Mucosa of rectum (tissue), 2 donors: ENCODE data around the gene SNX24.

Source experiments
- H3K27ac ChIP-seq, 2 donors: one replicate each; pipeline ENCODE4 v1.7.0; 2013; ENCODE audit warnings: inconsistent platforms in 2 of 2, low read depth in 2 of 2, low read length in 2 of 2
- H3K27me3 ChIP-seq, 2 donors: one replicate each; pipeline ENCODE4 v1.7.0; 2013; ENCODE audit warnings: low read length in 2 of 2; ENCODE audit not compliant: control insufficient read depth in 2 of 2, insufficient read depth in 2 of 2
- H3K36me3 ChIP-seq, 2 donors: one replicate each; pipeline ENCODE4 v1.7.0; 2013; ENCODE audit warnings: low read length in 2 of 2; ENCODE audit not compliant: control insufficient read depth in 2 of 2, insufficient read depth in 2 of 2
- H3K4me1 ChIP-seq, 2 donors: one replicate each; pipeline ENCODE4 v1.7.0; 2013; ENCODE audit warnings: low read length in 2 of 2, mild to moderate bottlenecking in 1 of 2; ENCODE audit not compliant: control insufficient read depth in 2 of 2, insufficient read depth in 2 of 2
- H3K4me3 ChIP-seq, 2 donors: one replicate each; pipeline ENCODE4 v1.7.0; 2013; ENCODE audit warnings: low read length in 2 of 2
- H3K9ac ChIP-seq, 2 donors: one replicate each; pipeline ENCODE4 v1.7.0; 2013; ENCODE audit warnings: low read length in 2 of 2, low read depth in 1 of 2, mild to moderate bottlenecking in 1 of 2
- H3K9me3 ChIP-seq, 2 donors: one replicate each; pipeline ENCODE4 v1.7.0; 2013; ENCODE audit warnings: low read length in 2 of 2; ENCODE audit not compliant: control insufficient read depth in 2 of 2
- donor health status: healthy.
- donor health status: Normal muscosa, but diverticular disease.

The SNX24 gene

GRCh38 chr5:122864842-122865241 lies 19.4 kb downstream of the SNX24 start:
- H3K27ac ChIP-seq = no peak overlapping the region
- no peaks in the 10 kb centered on the region for H3K9me3 ChIP-seq
- H3K36me3 ChIP-seq = peaks cover 0 to 3% of the 10 kb centered on the region in 2 donors
- H3K9ac ChIP-seq = no peak overlapping the region
- H3K4me1 ChIP-seq = no peaks in the 10 kb centered on the region
- no peaks in the 10 kb centered on the region for H3K27me3 ChIP-seq
- H3K4me3 ChIP-seq = no peak overlapping the region

GRCh38 chr5:122870219-122870856 lies 24.9 kb downstream of the SNX24 start:
- no peak overlapping the region for H3K4me3 ChIP-seq
- H3K9me3 ChIP-seq = no peaks in the 10 kb centered on the region
- peaks cover 0 to 3% of the 10 kb centered on the region in 2 donors for H3K36me3 ChIP-seq
- H3K9ac ChIP-seq = no peak overlapping the region
- no peak overlapping the region for H3K27ac ChIP-seq
- no peaks in the 10 kb centered on the region for H3K27me3 ChIP-seq
- H3K4me1 ChIP-seq = no peaks in the 10 kb centered on the region

GRCh38 chr5:122871661-122872060 lies 26.2 kb downstream of the SNX24 start:
- Histone ChIP-seq H3K27ac (no peak overlapping the region), H3K36me3 (no peaks in the 10 kb centered on the region), H3K4me3 (no peak overlapping the region), H3K9ac (no peak overlapping the region), H3K4me1 (no peaks in the 10 kb centered on the region), H3K9me3 (no peaks in the 10 kb centered on the region), H3K27me3 (no peaks in the 10 kb centered on the region)

- Histone ChIP-seq H3K36me3 (no peaks in the 10 kb centered on the region), H3K4me3 (no peak overlapping the region), H3K4me1 (no peaks in the 10 kb centered on the region), H3K27me3 (no peaks in the 10 kb centered on the region), H3K9me3 (no peaks in the 10 kb centered on the region), H3K9ac (no peak overlapping the region), H3K27ac (no peak overlapping the region)
Observed at GRCh38 chr5:122874179-122874875, 28.9 kb downstream of the SNX24 start.

- Histone ChIP-seq H3K4me3 (no peak overlapping the region), H3K36me3 (no peaks in the 10 kb centered on the region), H3K9ac (no peak overlapping the region), H3K9me3 (no peaks in the 10 kb centered on the region), H3K27me3 (no peaks in the 10 kb centered on the region), H3K27ac (no peak overlapping the region), H3K4me1 (no peaks in the 10 kb centered on the region)
Observed at GRCh38 chr5:122877518-122877917, 32.1 kb downstream of the SNX24 start.

- Histone ChIP-seq H3K9ac (no peak overlapping the region), H3K27me3 (no peaks in the 10 kb centered on the region), H3K4me1 (no peaks in the 10 kb centered on the region), H3K4me3 (no peak overlapping the region), H3K9me3 (no peaks in the 10 kb centered on the region), H3K27ac (no peak overlapping the region), H3K36me3 (no peaks in the 10 kb centered on the region)
Observed at GRCh38 chr5:122879076-122879475, 33.7 kb downstream of the SNX24 start.

- Histone ChIP-seq H3K9me3 (no peaks in the 10 kb centered on the region), H3K27ac (no peak overlapping the region), H3K27me3 (no peaks in the 10 kb centered on the region), H3K4me3 (no peak overlapping the region), H3K36me3 (no peaks in the 10 kb centered on the region), H3K4me1 (no peaks in the 10 kb centered on the region), H3K9ac (no peak overlapping the region)
Observed at GRCh38 chr5:122880170-122880689, 34.8 kb downstream of the SNX24 start.

GRCh38 chr5:122880749-122881148 lies 35.3 kb downstream of the SNX24 start:
- Histone ChIP-seq H3K27ac (no peak overlapping the region), H3K36me3 (no peaks in the 10 kb centered on the region), H3K4me1 (no peaks in the 10 kb centered on the region), H3K4me3 (no peak overlapping the region), H3K27me3 (no peaks in the 10 kb centered on the region), H3K9ac (no peak overlapping the region), H3K9me3 (no peaks in the 10 kb centered on the region)

GRCh38 chr5:122882831-122883230 lies 37.4 kb downstream of the SNX24 start:
- Histone ChIP-seq H3K9ac (no peak overlapping the region), H3K9me3 (no peaks in the 10 kb centered on the region), H3K4me1 (no peaks in the 10 kb centered on the region), H3K27me3 (no peaks in the 10 kb centered on the region), H3K36me3 (no peaks in the 10 kb centered on the region), H3K27ac (no peak overlapping the region), H3K4me3 (no peak overlapping the region)

- H3K27ac ChIP-seq = no peak overlapping the region
Observed at GRCh38 chr5:122885045-122885517, 39.7 kb downstream of the SNX24 start.

More at GRCh38 chr5:122885045-122885517, 39.7 kb downstream of the SNX24 start:
- H3K4me1 ChIP-seq = no peaks in the 10 kb centered on the region
- no peaks in the 10 kb centered on the region for H3K36me3 ChIP-seq
- no peaks in the 10 kb centered on the region for H3K9me3 ChIP-seq
- no peak overlapping the region for H3K4me3 ChIP-seq
- H3K27me3 ChIP-seq = no peaks in the 10 kb centered on the region
- H3K9ac ChIP-seq = no peak overlapping the region
